ENCODE measurements around the gene CTXND2.

CTXND2 gene

GRCh38 chr1:150960646-150961045 lies 73.7 kb downstream of the CTXND2 start:
- TF ChIP-seq YY1 (IDR thresholded peaks at IDR 0.05; ENCODE audit: low read depth) = no peak
- no peak for TF ChIP-seq FOXM1 (IDR thresholded peaks at IDR 0.05; ENCODE audit: borderline replicate concordance, low read depth)
- TF ChIP-seq TAF1 (IDR thresholded peaks at IDR 0.05; ENCODE audit: low read depth) = no peak
- TF ChIP-seq ZBTB7A (IDR thresholded peaks at IDR 0.05; ENCODE audit: low read depth) = no peak
- no peak for TF ChIP-seq EGR1 (IDR thresholded peaks at IDR 0.05)
- no peak for TF ChIP-seq CEBPB (IDR thresholded peaks at IDR 0.05)
- TF ChIP-seq REST (IDR thresholded peaks at IDR 0.05; ENCODE audit: low read depth) = no peak
- no peak for TF ChIP-seq TEAD4 (IDR thresholded peaks at IDR 0.05)
- no peak for TF ChIP-seq NFIC (IDR thresholded peaks at IDR 0.05)
- no peak for TF ChIP-seq CREB1 (IDR thresholded peaks at IDR 0.05; ENCODE audit: low read depth)
- TF ChIP-seq MAX (IDR thresholded peaks at IDR 0.05) = no peak
- no peak for TF ChIP-seq USF1 (IDR thresholded peaks at IDR 0.05)
- no peak for TF ChIP-seq RAD21 (IDR thresholded peaks at IDR 0.05; ENCODE audit: low read depth)
- TF ChIP-seq TCF12 (IDR thresholded peaks at IDR 0.05; ENCODE audit: low read depth) = no peak
- TF ChIP-seq EP300 (IDR thresholded peaks at IDR 0.05; ENCODE audit: borderline replicate concordance) = no peak

GRCh38 chr1:150961756-150962155 lies 74.8 kb downstream of the CTXND2 start:
- TF ChIP-seq MAX (IDR thresholded peaks at IDR 0.05) (no peak), TAF1 (IDR thresholded peaks at IDR 0.05; ENCODE audit: low read depth) (no peak), CEBPB (IDR thresholded peaks at IDR 0.05) (no peak), FOXM1 (IDR thresholded peaks at IDR 0.05; ENCODE audit: borderline replicate concordance, low read depth) (no peak), TEAD4 (IDR thresholded peaks at IDR 0.05) (no peak), YY1 (IDR thresholded peaks at IDR 0.05; ENCODE audit: low read depth) (no peak), REST (IDR thresholded peaks at IDR 0.05; ENCODE audit: low read depth) (no peak), ZBTB7A (IDR thresholded peaks at IDR 0.05; ENCODE audit: low read depth) (no peak), USF1 (IDR thresholded peaks at IDR 0.05) (no peak), TCF12 (IDR thresholded peaks at IDR 0.05; ENCODE audit: low read depth) (no peak), EP300 (IDR thresholded peaks at IDR 0.05; ENCODE audit: borderline replicate concordance) (no peak), NFIC (IDR thresholded peaks at IDR 0.05) (no peak), CREB1 (IDR thresholded peaks at IDR 0.05; ENCODE audit: low read depth) (no peak), EGR1 (IDR thresholded peaks at IDR 0.05) (no peak), RAD21 (IDR thresholded peaks at IDR 0.05; ENCODE audit: low read depth) (no peak)

Measured in Ishikawa (cell line).